ENCODE measurements around the gene DHX30. TPM values are rescaled to one million over a fixed set of nuclear protein-coding genes. Genes with fewer than 3 reads are reported as not detected.

DHX30 gene
- total RNA-seq, 1 donor from 2014 or later, result 53.2 TPM

DNA sequence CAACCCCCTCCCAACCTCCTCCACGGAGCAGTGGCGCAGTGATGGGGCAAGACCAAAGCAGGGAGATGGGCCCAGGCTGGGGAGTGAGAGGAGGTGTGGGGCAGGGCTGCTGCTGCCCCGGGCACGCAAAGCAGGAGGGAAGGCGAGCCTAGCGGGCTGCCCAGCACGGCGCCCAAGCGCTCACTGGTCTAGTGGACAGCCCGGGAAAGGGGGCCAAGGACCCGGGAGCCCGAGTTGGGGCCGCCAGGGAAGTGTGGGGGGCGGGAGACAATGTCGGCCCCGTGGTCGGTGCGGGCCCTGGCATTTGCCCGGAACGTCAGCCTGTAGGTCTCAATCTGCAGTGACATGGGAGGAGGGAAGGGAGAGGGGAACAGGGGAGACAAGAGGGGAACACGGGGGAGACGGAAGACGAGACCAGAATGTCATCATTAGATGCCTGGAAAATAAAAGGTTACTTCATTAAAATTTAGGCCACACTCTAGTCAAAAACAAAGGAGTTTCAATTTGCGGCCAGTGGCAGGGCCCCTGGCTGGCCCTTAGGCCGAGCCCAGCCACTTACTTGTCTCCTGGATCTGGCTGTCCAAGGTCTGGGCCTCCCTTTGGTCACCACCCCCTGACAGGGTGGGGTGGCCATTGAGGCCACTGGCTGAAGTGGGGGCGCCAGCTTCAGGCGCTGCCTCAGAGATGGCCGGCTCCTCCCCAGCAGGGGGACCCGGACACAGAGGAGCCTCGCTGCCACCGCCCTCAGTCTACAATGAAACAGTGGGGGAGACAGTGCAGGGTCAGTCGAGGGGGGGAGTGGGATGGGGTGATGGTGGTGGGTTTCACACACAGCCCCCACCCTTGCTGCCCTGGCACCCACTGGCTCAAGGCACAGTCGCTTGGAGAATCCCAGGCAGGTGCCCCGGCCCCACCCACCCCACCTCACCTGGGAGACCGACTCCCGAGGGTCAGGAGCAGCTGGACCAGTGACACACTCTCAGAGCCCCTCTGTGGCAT is 50.0 kb downstream of the DHX30 start:
- TF ChIP-seq, protein P1, sequence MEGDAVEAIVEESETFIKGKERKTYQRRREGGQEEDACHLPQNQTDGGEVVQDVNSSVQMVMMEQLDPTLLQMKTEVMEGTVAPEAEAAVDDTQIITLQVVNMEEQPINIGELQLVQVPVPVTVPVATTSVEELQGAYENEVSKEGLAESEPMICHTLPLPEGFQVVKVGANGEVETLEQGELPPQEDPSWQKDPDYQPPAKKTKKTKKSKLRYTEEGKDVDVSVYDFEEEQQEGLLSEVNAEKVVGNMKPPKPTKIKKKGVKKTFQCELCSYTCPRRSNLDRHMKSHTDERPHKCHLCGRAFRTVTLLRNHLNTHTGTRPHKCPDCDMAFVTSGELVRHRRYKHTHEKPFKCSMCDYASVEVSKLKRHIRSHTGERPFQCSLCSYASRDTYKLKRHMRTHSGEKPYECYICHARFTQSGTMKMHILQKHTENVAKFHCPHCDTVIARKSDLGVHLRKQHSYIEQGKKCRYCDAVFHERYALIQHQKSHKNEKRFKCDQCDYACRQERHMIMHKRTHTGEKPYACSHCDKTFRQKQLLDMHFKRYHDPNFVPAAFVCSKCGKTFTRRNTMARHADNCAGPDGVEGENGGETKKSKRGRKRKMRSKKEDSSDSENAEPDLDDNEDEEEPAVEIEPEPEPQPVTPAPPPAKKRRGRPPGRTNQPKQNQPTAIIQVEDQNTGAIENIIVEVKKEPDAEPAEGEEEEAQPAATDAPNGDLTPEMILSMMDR (IDR thresholded peaks at IDR 0.05; ENCODE audit: insufficient read depth, low read length, severe bottlenecking), result no peak
- DNase-seq (ENCODE audit: low read depth) (no peak), FAIRE-seq (no peak)
- no peak overlapping the region for H3K4me3 ChIP-seq (ENCODE audit: low read depth, low read length)
- H3K36me3 ChIP-seq (ENCODE audit: control insufficient read depth, insufficient read depth, low read length), result peaks cover 38% of the 10 kb centered on the region
- no peaks in the 10 kb centered on the region for H3K27me3 ChIP-seq (ENCODE audit: control insufficient read depth, insufficient read depth, low read length)

DNA sequence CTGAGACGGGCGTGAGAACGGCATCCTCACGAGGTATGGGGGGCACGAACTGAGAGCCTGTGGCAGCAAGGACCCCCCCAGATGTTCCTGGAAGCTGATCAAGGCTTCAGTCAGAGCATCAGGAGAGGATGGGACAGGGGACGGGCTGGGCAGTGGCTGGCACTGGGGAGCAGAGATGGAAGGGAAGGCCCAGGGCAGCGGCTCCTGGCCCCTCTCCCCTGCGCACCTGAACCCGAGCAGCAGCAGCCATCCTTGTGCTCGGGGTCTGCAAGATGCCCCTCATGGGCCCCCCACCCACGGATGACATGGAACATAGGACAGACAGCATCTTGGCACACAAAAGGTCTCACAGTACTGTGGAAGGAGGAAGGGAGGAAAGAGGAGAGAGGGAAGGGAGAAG is 51.3 kb downstream of the DHX30 start:
- DNase-seq (ENCODE audit: low read depth) (no peak), FAIRE-seq (no peak)
- no peaks in the 10 kb centered on the region for H3K27me3 ChIP-seq (ENCODE audit: control insufficient read depth, insufficient read depth, low read length)
- TF ChIP-seq, protein P1 (IDR thresholded peaks at IDR 0.05; ENCODE audit: insufficient read depth, low read length, severe bottlenecking), result no peak
- H3K36me3 ChIP-seq (ENCODE audit: control insufficient read depth, insufficient read depth, low read length), result peaks cover 30% of the 10 kb centered on the region
- no peak overlapping the region for H3K4me3 ChIP-seq (ENCODE audit: low read depth, low read length)

GRCh38 chr3:47854720-47855455 is 52.0 kb downstream of the DHX30 start:
- FAIRE-seq (peak; percentile 70), DNase-seq (ENCODE audit: low read depth) (no peak)
- TF ChIP-seq, protein P1 (IDR thresholded peaks at IDR 0.05; ENCODE audit: insufficient read depth, low read length, severe bottlenecking), result peak; percentile 7
- Histone ChIP-seq H3K27me3 (ENCODE audit: control insufficient read depth, insufficient read depth, low read length) (no peaks in the 10 kb centered on the region), H3K36me3 (ENCODE audit: control insufficient read depth, insufficient read depth, low read length) (peaks cover 28% of the 10 kb centered on the region), H3K4me3 (ENCODE audit: low read depth, low read length) (no peak overlapping the region)

- H3K36me3 ChIP-seq (ENCODE audit: control insufficient read depth, insufficient read depth, low read length), result peaks cover 29% of the 10 kb centered on the region
- peak; percentile 23 for FAIRE-seq
- TF ChIP-seq, protein P1 (IDR thresholded peaks at IDR 0.05; ENCODE audit: insufficient read depth, low read length, severe bottlenecking), result no peak
- H3K27me3 ChIP-seq (ENCODE audit: control insufficient read depth, insufficient read depth, low read length), result no peaks in the 10 kb centered on the region
- H3K4me3 ChIP-seq (ENCODE audit: low read depth, low read length), result no peak overlapping the region
- DNase-seq (ENCODE audit: low read depth), result no peak
Measured at GRCh38 chr3:47855461-47856383, 52.8 kb downstream of the DHX30 start.

GRCh38 chr3:47856669-47857068 is 53.7 kb downstream of the DHX30 start:
- no peak for FAIRE-seq
- Histone ChIP-seq H3K27me3 (ENCODE audit: control insufficient read depth, insufficient read depth, low read length) (no peaks in the 10 kb centered on the region), H3K4me3 (ENCODE audit: low read depth, low read length) (no peak overlapping the region), H3K36me3 (ENCODE audit: control insufficient read depth, insufficient read depth, low read length) (peaks cover 32% of the 10 kb centered on the region)
- DNase-seq (ENCODE audit: low read depth), result no peak
- TF ChIP-seq, protein P1 (IDR thresholded peaks at IDR 0.05; ENCODE audit: insufficient read depth, low read length, severe bottlenecking), result no peak
